Progenitor cell of endocrine pancreas (in vitro differentiated cells): Measurements from ENCODE around the gene TNFRSF8. TPM values are rescaled to one million over a fixed set of nuclear protein-coding genes. Genes with fewer than 3 reads are reported as not detected.

Experiments used
- DNase-seq: peaks from one replicate; pipeline ENCODE4 v3.0.0; 2021; ENCODE audit warnings: low spot score; ENCODE audit not compliant: unreplicated experiment
- H3K27ac Mint-ChIP-seq: 2 replicates; pipeline ENCODE4 v1.8.0; 2021; ENCODE audit warnings: mild to moderate bottlenecking, moderate library complexity, mixed read lengths
- H3K27me3 Mint-ChIP-seq: 2 replicates; pipeline ENCODE4 v1.8.0; 2021; ENCODE audit warnings: mixed read lengths
- H3K36me3 Mint-ChIP-seq: 2 replicates; pipeline ENCODE4 v1.8.0; 2022; ENCODE audit warnings: mixed read lengths; ENCODE audit not compliant: insufficient read depth
- H3K4me1 Mint-ChIP-seq: 2 replicates; pipeline ENCODE4 v1.8.0; 2021; ENCODE audit warnings: low read depth, mixed read lengths
- H3K4me3 Mint-ChIP-seq: 2 replicates; pipeline ENCODE4 v1.8.0; 2021; ENCODE audit warnings: low read depth, mild to moderate bottlenecking, moderate library complexity, mixed read lengths
- H3K9me3 Mint-ChIP-seq: 2 replicates; pipeline ENCODE4 v1.8.0; 2021; ENCODE audit warnings: low read depth, mixed read lengths
- total RNA-seq: library from RNA; stranded (reverse); gene quantifications from 2 replicates; pipeline ENCODE4 v1.2.1, GENCODE V29; 2021
- TF ChIP-seq, protein P1 (sequence below): fragments of 200-600 bp; sonication (generic); IDR thresholded peaks from one replicate; pipeline ENCODE4 v1.5.0; 2021; ENCODE audit warnings: antibody characterized with exemption, mild to moderate bottlenecking; ENCODE audit not compliant: unreplicated experiment

Gene TNFRSF8
- total RNA-seq, 1 donor from 2014 or later, result not detected

DNA sequence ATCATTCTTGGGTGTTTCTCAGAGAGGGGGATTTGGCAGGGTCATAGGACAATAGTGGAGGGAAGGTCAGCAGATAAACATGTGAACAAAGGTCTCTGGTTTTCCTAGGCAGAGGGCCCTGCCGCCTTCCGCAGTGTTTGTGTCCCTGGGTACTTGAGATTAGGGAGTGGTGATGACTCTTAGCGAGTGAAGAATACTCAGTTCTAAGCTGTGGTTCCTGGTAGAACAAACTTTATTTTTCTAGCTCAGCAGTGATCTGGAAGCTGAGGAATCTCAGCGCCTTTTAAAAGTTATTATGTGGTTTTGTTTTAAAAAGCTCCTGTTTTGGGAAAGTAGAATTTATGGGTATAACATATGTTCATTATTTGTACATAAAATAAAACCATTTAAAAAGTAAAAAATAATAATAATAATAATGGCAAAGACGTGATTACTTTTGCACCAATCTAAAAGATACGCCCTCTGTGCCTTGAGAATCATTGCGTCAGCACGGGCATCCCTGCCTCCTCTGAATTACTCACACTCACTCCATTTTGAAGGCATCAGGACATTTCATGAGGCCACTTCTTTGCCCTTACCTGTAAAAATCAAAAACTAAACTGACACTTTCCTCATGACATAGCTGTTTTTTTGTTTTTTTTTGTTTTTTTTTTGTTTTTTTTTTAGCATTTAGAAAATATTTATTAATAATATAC lies 74.0 kb downstream of the TNFRSF8 start:
- TF ChIP-seq, protein P1, sequence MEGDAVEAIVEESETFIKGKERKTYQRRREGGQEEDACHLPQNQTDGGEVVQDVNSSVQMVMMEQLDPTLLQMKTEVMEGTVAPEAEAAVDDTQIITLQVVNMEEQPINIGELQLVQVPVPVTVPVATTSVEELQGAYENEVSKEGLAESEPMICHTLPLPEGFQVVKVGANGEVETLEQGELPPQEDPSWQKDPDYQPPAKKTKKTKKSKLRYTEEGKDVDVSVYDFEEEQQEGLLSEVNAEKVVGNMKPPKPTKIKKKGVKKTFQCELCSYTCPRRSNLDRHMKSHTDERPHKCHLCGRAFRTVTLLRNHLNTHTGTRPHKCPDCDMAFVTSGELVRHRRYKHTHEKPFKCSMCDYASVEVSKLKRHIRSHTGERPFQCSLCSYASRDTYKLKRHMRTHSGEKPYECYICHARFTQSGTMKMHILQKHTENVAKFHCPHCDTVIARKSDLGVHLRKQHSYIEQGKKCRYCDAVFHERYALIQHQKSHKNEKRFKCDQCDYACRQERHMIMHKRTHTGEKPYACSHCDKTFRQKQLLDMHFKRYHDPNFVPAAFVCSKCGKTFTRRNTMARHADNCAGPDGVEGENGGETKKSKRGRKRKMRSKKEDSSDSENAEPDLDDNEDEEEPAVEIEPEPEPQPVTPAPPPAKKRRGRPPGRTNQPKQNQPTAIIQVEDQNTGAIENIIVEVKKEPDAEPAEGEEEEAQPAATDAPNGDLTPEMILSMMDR, result no peak
- DNase-seq, result no peak
- peaks cover 2% of the 10 kb centered on the region for H3K4me1 Mint-ChIP-seq
- H3K4me3 Mint-ChIP-seq, result no peak overlapping the region
- no peaks in the 10 kb centered on the region for H3K36me3 Mint-ChIP-seq
- no peaks in the 10 kb centered on the region for H3K9me3 Mint-ChIP-seq
- no peak overlapping the region for H3K27ac Mint-ChIP-seq
- H3K27me3 Mint-ChIP-seq, result peaks cover 7% of the 10 kb centered on the region

DNA sequence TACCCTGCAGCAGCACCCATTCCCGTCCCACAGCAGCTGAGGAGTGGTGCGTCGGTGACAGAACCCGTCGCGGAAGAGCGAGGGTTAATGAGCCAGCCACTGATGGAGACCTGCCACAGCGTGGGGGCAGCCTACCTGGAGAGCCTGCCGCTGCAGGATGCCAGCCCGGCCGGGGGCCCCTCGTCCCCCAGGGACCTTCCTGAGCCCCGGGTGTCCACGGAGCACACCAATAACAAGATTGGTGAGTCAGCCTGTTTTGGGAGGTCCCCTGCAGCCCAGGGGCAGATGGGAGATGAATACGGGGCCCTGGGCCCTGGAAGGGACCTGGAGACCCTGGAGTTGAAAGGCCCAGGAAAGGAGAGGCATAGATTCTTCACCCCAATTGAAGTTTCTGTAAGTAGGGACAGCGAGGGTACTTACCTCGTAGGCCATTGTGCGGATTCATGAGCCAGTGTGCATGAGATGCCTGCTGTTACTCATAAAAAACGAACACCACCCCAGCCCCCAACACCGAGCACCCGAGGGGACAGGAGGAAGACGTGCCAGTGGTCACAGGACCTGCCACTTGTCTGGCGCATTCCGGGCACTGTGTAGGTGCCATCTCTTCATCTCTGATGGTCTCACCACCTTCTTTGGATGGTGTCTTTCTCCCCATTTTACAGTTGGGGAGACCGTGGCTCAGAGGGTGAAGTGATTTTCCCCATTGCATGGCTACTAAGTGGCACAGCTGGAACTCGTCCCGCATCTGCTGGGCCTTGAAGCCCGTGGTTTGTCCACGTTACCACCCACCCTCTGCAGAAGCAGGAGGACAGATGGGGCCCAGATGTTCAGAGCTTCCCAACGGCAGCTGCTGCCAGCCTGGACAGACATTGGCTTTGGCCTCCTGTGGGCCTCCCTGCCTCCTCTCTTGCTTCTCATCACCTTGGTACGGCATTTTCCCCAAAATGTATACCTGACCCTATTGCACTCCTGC lies 75.4 kb downstream of the TNFRSF8 start:
- Mint-ChIP-seq H3K4me3 (no peak overlapping the region), H3K36me3 (no peaks in the 10 kb centered on the region), H3K27me3 (peaks cover 10% of the 10 kb centered on the region), H3K9me3 (no peaks in the 10 kb centered on the region), H3K4me1 (peaks cover 2% of the 10 kb centered on the region), H3K27ac (no peak overlapping the region)
- no peak for DNase-seq
- TF ChIP-seq, protein P1, result no peak

DNA sequence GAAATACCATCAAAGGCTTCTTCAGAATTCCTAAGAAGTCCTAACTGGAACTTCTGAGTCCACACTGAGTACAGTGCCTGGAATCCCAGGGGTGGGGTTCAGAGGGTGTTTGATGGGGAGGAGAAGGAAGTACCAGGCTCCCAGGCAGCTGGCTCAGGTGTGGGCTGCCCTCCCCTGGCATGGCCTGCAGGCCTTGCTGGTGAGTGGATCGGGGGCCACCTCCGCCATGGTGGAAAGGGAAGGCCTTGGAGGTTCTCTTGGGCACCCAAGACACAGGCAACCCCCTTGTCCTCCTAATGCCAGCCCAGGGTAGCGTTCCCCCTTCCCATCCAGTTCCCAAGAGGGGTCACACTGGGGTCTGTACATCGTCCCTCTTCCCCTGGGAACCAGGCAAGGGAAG lies 76.9 kb downstream of the TNFRSF8 start:
- Mint-ChIP-seq H3K27me3 (peaks cover 14% of the 10 kb centered on the region), H3K4me1 (peaks cover 2% of the 10 kb centered on the region), H3K36me3 (no peaks in the 10 kb centered on the region), H3K27ac (no peak overlapping the region), H3K4me3 (no peak overlapping the region), H3K9me3 (no peaks in the 10 kb centered on the region)
- DNase-seq, result no peak
- TF ChIP-seq, protein P1, result no peak

DNA sequence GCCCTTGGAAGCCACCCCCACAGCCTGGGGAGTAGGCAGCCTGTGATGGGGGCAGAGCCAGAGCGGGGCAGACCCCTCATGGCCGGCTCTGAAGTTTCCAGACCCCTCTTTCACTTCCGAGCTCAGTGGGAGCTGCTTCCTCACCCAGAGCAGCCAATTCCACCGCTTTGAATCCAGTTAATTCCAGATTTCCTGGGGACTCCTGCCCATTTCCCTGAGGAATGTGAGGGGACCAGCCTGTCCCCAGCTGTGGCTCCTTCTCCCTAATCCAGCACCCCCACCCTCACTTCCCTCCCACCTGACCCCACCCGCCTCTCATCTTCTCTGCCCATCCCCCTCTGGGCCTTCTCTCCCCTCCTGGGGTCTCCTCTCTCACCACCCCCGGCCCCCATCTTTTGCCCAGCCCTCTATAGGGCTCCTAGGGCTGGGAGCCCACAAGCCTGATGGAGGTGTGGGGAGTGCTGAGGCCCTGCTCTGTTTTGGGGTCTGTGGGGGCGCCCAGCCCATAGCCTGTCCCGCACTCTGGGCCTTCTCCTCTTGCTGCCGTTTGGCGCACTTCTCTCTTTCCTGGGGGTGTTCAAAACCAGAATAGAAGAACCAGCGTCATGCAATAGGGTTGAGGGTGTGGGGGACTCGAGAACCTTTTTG lies 77.5 kb downstream of the TNFRSF8 start:
- TF ChIP-seq, protein P1, result no peak
- Mint-ChIP-seq H3K27ac (no peak overlapping the region), H3K27me3 (peaks cover 14% of the 10 kb centered on the region), H3K9me3 (no peaks in the 10 kb centered on the region), H3K4me3 (no peak overlapping the region), H3K36me3 (no peaks in the 10 kb centered on the region), H3K4me1 (peaks cover 2% of the 10 kb centered on the region)
- DNase-seq, result no peak

DNA sequence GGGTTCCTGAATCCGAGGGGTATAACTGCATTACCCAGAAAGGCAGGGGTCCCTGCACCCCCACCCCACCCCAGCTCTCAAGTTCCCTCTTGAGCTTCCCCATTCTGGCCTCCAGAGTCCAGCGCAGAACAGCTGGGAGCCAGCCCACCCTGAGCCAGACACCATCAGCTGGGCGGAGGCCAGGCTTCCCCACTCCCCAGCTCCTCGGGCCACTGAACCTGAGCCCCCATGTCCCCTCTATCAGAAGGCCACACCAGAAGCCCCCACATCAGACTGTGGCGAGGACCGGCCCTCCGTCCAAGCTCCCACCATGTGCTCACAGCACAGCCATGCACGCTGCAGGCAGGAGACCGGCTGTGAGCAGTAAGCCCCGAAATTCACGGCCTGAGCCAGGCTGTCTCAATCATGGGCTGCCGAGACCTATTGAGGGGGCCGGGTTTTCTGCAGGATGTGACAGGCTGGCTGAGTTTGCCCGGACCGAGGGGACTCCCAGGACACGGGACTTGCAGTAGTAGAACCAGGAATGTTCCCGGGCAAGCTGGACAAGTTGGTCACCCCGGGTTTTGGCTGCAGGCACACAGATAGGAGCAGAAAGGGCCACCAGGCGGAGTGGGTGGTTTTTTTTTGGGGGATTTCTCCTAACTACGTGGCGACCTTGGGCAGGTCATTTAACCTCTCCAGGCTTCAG lies 78.2 kb downstream of the TNFRSF8 start:
- DNase-seq, result no peak
- TF ChIP-seq, protein P1, result no peak
- H3K4me1 Mint-ChIP-seq, result peaks cover 2% of the 10 kb centered on the region
- no peaks in the 10 kb centered on the region for H3K36me3 Mint-ChIP-seq
- H3K4me3 Mint-ChIP-seq, result no peak overlapping the region
- H3K27me3 Mint-ChIP-seq, result peaks cover 14% of the 10 kb centered on the region
- H3K27ac Mint-ChIP-seq, result no peak overlapping the region
- no peaks in the 10 kb centered on the region for H3K9me3 Mint-ChIP-seq
